SK-N-SH (cell line): ENCODE data around the gene RNU1-2. TPM values are rescaled to one million over a fixed set of nuclear protein-coding genes. Genes with fewer than 3 reads are reported as not detected.

Source experiments
- CTCF ChIA-PET: fragments of 300-600, 350-600 bp; formaldehyde crosslinking; extraction: SDS; loops from one replicate; lab custom pipeline; 2021; lab: Yijun Ruan, JAX
- POLR2A ChIA-PET: fragments of 350-600 bp; sonication (Branson Sonifier 250); formaldehyde crosslinking; extraction: SDS; loops from one replicate; lab custom pipeline; 2020; ENCODE audit warnings: antibody characterized with exemption, inconsistent platforms; lab: Yijun Ruan, JAX
- DNase-seq: peaks from one replicate; pipeline ENCODE4 v3.0.0; 2012
- H2AFZ ChIP-seq: fragments of 200-600 bp; sonication (generic); 2 replicates; pipeline ENCODE4 v1.8.1; 2016; ENCODE audit warnings: antibody characterized with exemption, mild to moderate bottlenecking, low read depth
- H3F3A ChIP-seq: fragments of 200-600 bp; sonication (generic); replicated peaks from 2 replicates; pipeline ENCODE3; 2016; ENCODE audit warnings: antibody characterized with exemption, mild to moderate bottlenecking; ENCODE audit not compliant: insufficient read depth
- H3K27ac ChIP-seq, 2 experiments: fragments of 200-500 bp in 1 of 2; fragments of 200-600 bp in 1 of 2; sonication (Bioruptor generic) in 1 of 2; sonication (generic), shearing (Covaris generic) in 1 of 2; 2 replicates each; pipeline versions ENCODE4 v1.5.1 to v1.6.1; 2014 to 2016; ENCODE audit warnings: low read depth in 2 of 2, inconsistent platforms in 1 of 2, low read length in 1 of 2, mild to moderate bottlenecking in 1 of 2, mixed read lengths in 1 of 2
- H3K27me3 ChIP-seq: fragments of 200-600 bp; sonication (generic), shearing (Covaris generic); 2 replicates; pipeline ENCODE4 v1.6.1; 2016; ENCODE audit warnings: mixed run types; ENCODE audit not compliant: insufficient read depth
- H3K36me3 ChIP-seq, 2 experiments: fragments of 200-500 bp in 1 of 2; fragments of 200-600 bp in 1 of 2; sonication (Bioruptor generic) in 1 of 2; sonication (generic) in 1 of 2; replicated peaks in 1 of 2; 2 replicates each; pipeline versions ENCODE3 to v1.5.1; 2014 to 2016; ENCODE audit warnings: low read length in 1 of 2, mild to moderate bottlenecking in 1 of 2; ENCODE audit not compliant: insufficient read depth in 2 of 2, control insufficient read depth in 1 of 2
- H3K4me1 ChIP-seq, 2 experiments: fragments of 200-500 bp in 1 of 2; fragments of 200-600 bp in 1 of 2; sonication (Bioruptor generic) in 1 of 2; sonication (generic), shearing (Covaris generic) in 1 of 2; 2 replicates each; pipeline versions ENCODE4 v1.5.1 to v1.6.1; 2014 to 2016; ENCODE audit warnings: low read depth in 1 of 2, low read length in 1 of 2, mixed run types in 1 of 2; ENCODE audit not compliant: insufficient read depth in 2 of 2, control insufficient read depth in 1 of 2
- H3K4me2 ChIP-seq: fragments of 200-600 bp; sonication (generic), shearing (Covaris generic); 2 replicates; pipeline ENCODE4 v1.6.1; 2017; ENCODE audit warnings: mixed run types
- H3K4me3 ChIP-seq, 2 experiments: fragments of 200-500 bp in 1 of 2; fragments of 200-600 bp in 1 of 2; sonication (Bioruptor generic) in 1 of 2; sonication (generic), shearing (Covaris generic) in 1 of 2; 2 replicates each; pipeline versions ENCODE4 v1.5.1 to v1.8.1; 2014 to 2016; ENCODE audit warnings: low read depth in 2 of 2, inconsistent platforms in 1 of 2, low read length in 1 of 2, mild to moderate bottlenecking in 1 of 2, mixed read lengths in 1 of 2, moderate library complexity in 1 of 2
- H3K79me2 ChIP-seq: fragments of 200-600 bp; sonication (generic); 2 replicates; pipeline ENCODE4 v1.8.1; 2017; ENCODE audit warnings: mild to moderate bottlenecking; ENCODE audit not compliant: insufficient read depth
- H3K9ac ChIP-seq: fragments of 200-600 bp; sonication (generic); 2 replicates; pipeline ENCODE4 v1.6.1; 2017; ENCODE audit warnings: mixed run types
- H3K9me2 ChIP-seq: fragments of 200-600 bp; sonication (generic); 2 replicates; pipeline ENCODE4 v1.6.1; 2017; ENCODE audit warnings: mixed run types
- H3K9me3 ChIP-seq: fragments of 200-600 bp; sonication (generic); 2 replicates; pipeline ENCODE4 v1.6.1; 2017; ENCODE audit warnings: mixed run types, mild to moderate bottlenecking, moderate library complexity
- H4K20me1 ChIP-seq: fragments of 200-600 bp; sonication (generic); 2 replicates; pipeline ENCODE4 v1.6.1; 2017; ENCODE audit warnings: mild to moderate bottlenecking, mixed run types; ENCODE audit not compliant: insufficient read depth
- ELF1 ChIP-seq: IDR thresholded peaks from 2 replicates; pipeline ENCODE4 v1.4.0; 2012
- EZH2phosphoT487 ChIP-seq: fragments of 200-600 bp; sonication (generic); IDR thresholded peaks from 2 replicates; pipeline ENCODE4 v1.6.1; 2017; ENCODE audit warnings: low read depth, mixed run types, mild to moderate bottlenecking, antibody characterized with exemption, moderate library complexity, borderline replicate concordance
- FOXJ3 ChIP-seq: sonication (generic); formaldehyde crosslinking; IDR thresholded peaks from 2 replicates; pipeline ENCODE4 v1.5.1; 2020; ENCODE audit warnings: mild to moderate bottlenecking, missing genetic modification reagents
- JUND ChIP-seq: IDR thresholded peaks from 2 replicates; pipeline ENCODE4 v1.4.0; 2012
- MXI1 ChIP-seq: IDR thresholded peaks from 2 replicates; pipeline ENCODE4 v1.6.1; 2012; ENCODE audit warnings: mild to moderate bottlenecking, low read depth, low read length, improper control_type of control experiment
- NRF1 ChIP-seq: IDR thresholded peaks from 2 replicates; pipeline ENCODE4 v1.6.1; 2012; ENCODE audit warnings: low read depth, mild to moderate bottlenecking, low read length
- PBX3 ChIP-seq: IDR thresholded peaks from 2 replicates; pipeline ENCODE4; 2012
- POLR2AphosphoS5 ChIP-seq: IDR thresholded peaks from 2 replicates; pipeline ENCODE4 v1.6.1; 2012; ENCODE audit warnings: low read depth, low read length
- RAD21 ChIP-seq: IDR thresholded peaks from 2 replicates; pipeline ENCODE4 v1.6.1; 2012; ENCODE audit warnings: mild to moderate bottlenecking, low read length
- RFX5 ChIP-seq: IDR thresholded peaks from 2 replicates; pipeline ENCODE4 v1.6.1; 2012; ENCODE audit warnings: mild to moderate bottlenecking, improper control_type of control experiment, low read length
- RXRA ChIP-seq: IDR thresholded peaks from 2 replicates; pipeline ENCODE4 v1.4.0; 2012; ENCODE audit warnings: low read depth, mild to moderate bottlenecking, borderline replicate concordance
- TAF1 ChIP-seq: IDR thresholded peaks from 2 replicates; pipeline ENCODE4 v1.6.1; 2012; ENCODE audit warnings: low read depth, mild to moderate bottlenecking, low read length, moderate library complexity, borderline replicate concordance
- TEAD4 ChIP-seq: IDR thresholded peaks from 2 replicates; pipeline ENCODE4 v1.4.0; 2012; ENCODE audit warnings: mild to moderate bottlenecking, borderline replicate concordance; ENCODE audit not compliant: insufficient read depth
- USF1 ChIP-seq: IDR thresholded peaks from 2 replicates; pipeline ENCODE4 v1.4.0; 2012; ENCODE audit warnings: low read depth, borderline replicate concordance
- YY1 ChIP-seq: IDR thresholded peaks from 2 replicates; pipeline ENCODE4 v1.4.0; 2012; ENCODE audit warnings: low read depth, mild to moderate bottlenecking
- ZBTB33 ChIP-seq: IDR thresholded peaks from 2 replicates; pipeline ENCODE4 v1.4.0; 2012; ENCODE audit warnings: low read depth, borderline replicate concordance
- WGBS: methylation state at CpG from one replicate; pipeline ENCODE4 v1.1.6; 2017; ENCODE audit warnings: low lambda C conversion rate; 5-methylcytosine and 5-hydroxymethylcytosine counted together
- polyA plus RNA-seq, 3 experiments: library from polyadenylated mRNA; depleted of rRNA; stranded (reverse); fragments of >200 nt; gene quantifications; 2 replicates each; pipeline ENCODE4 v1.2.3, GENCODE V29; 2012
- TF ChIP-seq, protein P1 (sequence below): fragments of 200-600 bp; sonication (generic); IDR thresholded peaks from 2 replicates; pipeline ENCODE4 v1.6.1; 2017; ENCODE audit warnings: antibody characterized with exemption, mild to moderate bottlenecking, moderate library complexity
- TF ChIP-seq, protein P2 (sequence below): IDR thresholded peaks from 2 replicates; pipeline ENCODE4 v1.4.0; 2012; ENCODE audit warnings: low read depth

Gene RNU1-2
- polyA plus RNA-seq, 1 of the 3 experiments (the other 2 are of a cell fraction) = not detected

DNA sequence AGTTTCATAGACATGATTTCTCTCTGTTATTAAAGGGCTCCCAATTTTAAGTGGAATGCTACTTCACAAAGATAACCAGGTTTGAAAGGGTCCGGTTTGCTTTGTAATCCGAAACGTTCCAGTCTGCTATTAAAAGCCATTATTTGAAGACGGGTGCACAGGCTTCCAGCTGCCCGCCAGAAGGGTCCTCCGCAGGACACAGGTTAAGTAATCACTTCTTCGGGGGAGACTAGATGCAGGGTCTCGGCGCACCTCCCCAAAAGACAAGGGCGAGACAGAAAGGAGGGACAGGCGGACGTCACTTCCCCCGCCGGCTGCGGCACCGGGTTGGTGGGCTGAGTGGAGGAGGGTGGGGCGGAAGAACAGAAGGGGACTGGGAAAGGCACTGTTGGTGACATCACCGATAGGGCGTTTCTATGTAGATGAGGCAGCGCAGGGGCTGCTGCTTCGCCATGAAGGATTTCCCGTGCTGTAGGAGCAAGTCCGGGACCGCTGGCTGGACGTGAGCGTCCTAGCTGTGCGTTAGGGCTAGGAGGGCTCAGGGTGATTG, 8.9 kb downstream of the RNU1-2 start (continued):
- TF ChIP-seq, protein P1, sequence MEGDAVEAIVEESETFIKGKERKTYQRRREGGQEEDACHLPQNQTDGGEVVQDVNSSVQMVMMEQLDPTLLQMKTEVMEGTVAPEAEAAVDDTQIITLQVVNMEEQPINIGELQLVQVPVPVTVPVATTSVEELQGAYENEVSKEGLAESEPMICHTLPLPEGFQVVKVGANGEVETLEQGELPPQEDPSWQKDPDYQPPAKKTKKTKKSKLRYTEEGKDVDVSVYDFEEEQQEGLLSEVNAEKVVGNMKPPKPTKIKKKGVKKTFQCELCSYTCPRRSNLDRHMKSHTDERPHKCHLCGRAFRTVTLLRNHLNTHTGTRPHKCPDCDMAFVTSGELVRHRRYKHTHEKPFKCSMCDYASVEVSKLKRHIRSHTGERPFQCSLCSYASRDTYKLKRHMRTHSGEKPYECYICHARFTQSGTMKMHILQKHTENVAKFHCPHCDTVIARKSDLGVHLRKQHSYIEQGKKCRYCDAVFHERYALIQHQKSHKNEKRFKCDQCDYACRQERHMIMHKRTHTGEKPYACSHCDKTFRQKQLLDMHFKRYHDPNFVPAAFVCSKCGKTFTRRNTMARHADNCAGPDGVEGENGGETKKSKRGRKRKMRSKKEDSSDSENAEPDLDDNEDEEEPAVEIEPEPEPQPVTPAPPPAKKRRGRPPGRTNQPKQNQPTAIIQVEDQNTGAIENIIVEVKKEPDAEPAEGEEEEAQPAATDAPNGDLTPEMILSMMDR = no peak
- TF ChIP-seq FOXJ3 (CRISPR knock-in tag) (peak; percentile 69; the same call in 1 of the 2 replicates), TAF1 (peak; percentile 88), USF1 (no peak), JUND (no peak), RXRA (no peak), YY1 (no peak), POLR2AphosphoS5 (peak; percentile 27; the same call in 1 of the 2 replicates), RFX5 (peak; percentile 65; the same call in 1 of the 2 replicates), NRF1 (no peak)
- TF ChIP-seq, protein P2, sequence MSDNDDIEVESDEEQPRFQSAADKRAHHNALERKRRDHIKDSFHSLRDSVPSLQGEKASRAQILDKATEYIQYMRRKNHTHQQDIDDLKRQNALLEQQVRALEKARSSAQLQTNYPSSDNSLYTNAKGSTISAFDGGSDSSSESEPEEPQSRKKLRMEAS = no peak

- CTCF ChIA-PET = interaction anchor here (1.0 to 1.3 kb wide), 3 partner anchors 141 to 289 kb away, joined by 3 to 7 read pairs (median 3); no protein-coding TSS in a partner anchor
- no peaks in the 10 kb centered on the region; the same call in 1 of the 2 replicates for H4K20me1 ChIP-seq
- 11% methylated on average over 12 of the region's 12 CpGs for WGBS
- H3K9me3 ChIP-seq = no peaks in the 10 kb centered on the region
- H3K27ac ChIP-seq = peak overlapping the region; percentile 99 to 100
- DNase-seq = no peak
- peaks cover 46% of the 10 kb centered on the region for H3F3A ChIP-seq
- H3K36me3 ChIP-seq = no peaks in the 10 kb centered on the region
- H3K9ac ChIP-seq = peak overlapping the region; percentile 94
- H3K4me1 ChIP-seq = peaks cover 14 to 19% of the 10 kb centered on the region in 2 experiments
- peak overlapping the region; percentile 87; the same call in 1 of the 2 replicates for H2AFZ ChIP-seq
- H3K4me3 ChIP-seq = peak overlapping the region; percentile 59 to 65
- H3K27me3 ChIP-seq = no peaks in the 10 kb centered on the region
- POLR2A ChIA-PET = interaction anchor here (0.7 to 2.8 kb wide), 20 partner anchors 9 to 392 kb away, joined by 3 to 20 read pairs (median 6); partner anchors contain the start of genes CROCC, NBPF1 and RNU1-2
- no peaks in the 10 kb centered on the region for H3K79me2 ChIP-seq
- peak overlapping the region; percentile 85 for H3K4me2 ChIP-seq
- no peaks in the 10 kb centered on the region for H3K9me2 ChIP-seq
- no peak; the same call in 1 of the 2 replicates for TF ChIP-seq ELF1
- TF ChIP-seq RAD21 = no peak
- TF ChIP-seq, protein P1 = no peak
- peak; percentile 92 for TF ChIP-seq TEAD4
- no peak for TF ChIP-seq EZH2phosphoT487
- peak; percentile 84 for TF ChIP-seq TAF1
- TF ChIP-seq PBX3 = 0 out of 2 replicates have a peak, but pooled peaks have one; percentile 24
- peak; percentile 65; the same call in 1 of the 2 replicates for TF ChIP-seq JUND
- TF ChIP-seq ZBTB33 = peak; percentile 93
- TF ChIP-seq RFX5 = no peak
- no peak; the same call in 1 of the 2 replicates for TF ChIP-seq RXRA
- TF ChIP-seq MXI1 = peak; percentile 81
These were observed 9.5 kb downstream of the RNU1-2 start for GRCh38 chr1:16905110-16905867.
